PFSK-1 (cell line): Measurements from ENCODE around the gene SDK1.

Experiments used
- FOXP2 ChIP-seq: optimal IDR thresholded peaks from 2 replicates; pipeline ENCODE3; 2011; ENCODE audit warnings: borderline replicate concordance, control low read depth, inconsistent platforms; ENCODE audit not compliant: insufficient read depth; ENCODE audit errors: extremely low read length, extremely low read depth
- POLR2AphosphoS5 ChIP-seq: IDR thresholded peaks from 2 replicates; pipeline ENCODE4 v1.6.1; 2012; ENCODE audit warnings: low read depth, mild to moderate bottlenecking, control low read depth, low read length, moderate library complexity
- REST ChIP-seq, 2 experiments: IDR thresholded peaks; 2 replicates each; pipeline versions ENCODE4 v1.6.1 to v1.8.0; 2011 to 2012; ENCODE audit warnings: low read depth in 2 of 2, low read length in 2 of 2, control low read depth in 1 of 2, inconsistent platforms in 1 of 2, mild to moderate bottlenecking in 1 of 2, moderate library complexity in 1 of 2; ENCODE audit not compliant: insufficient read depth in 1 of 2
- SIN3A ChIP-seq: IDR thresholded peaks from 2 replicates; pipeline ENCODE4 v1.6.1; 2012; ENCODE audit warnings: mild to moderate bottlenecking, low read length, moderate library complexity, borderline replicate concordance; ENCODE audit not compliant: insufficient read depth
- TAF1 ChIP-seq: IDR thresholded peaks from 2 replicates; pipeline ENCODE4 v1.6.1; 2012; ENCODE audit warnings: low read length, control low read depth, borderline replicate concordance; ENCODE audit not compliant: insufficient read depth

- TF ChIP-seq SIN3A: no peak
- TF ChIP-seq POLR2AphosphoS5: no peak
- TF ChIP-seq FOXP2: no peak
- TF ChIP-seq REST (IDR thresholded peaks at IDR 0.05; ENCODE audit: insufficient read depth in 1 of 2, low read depth in 2 of 2, low read length in 2 of 2): no peak
- no peak for TF ChIP-seq TAF1
These were observed 871.8 kb downstream of the SDK1 start for GRCh38 chr7:4172883-4173282.
